ENCODE measurements around the gene IL12RB1.

DNA sequence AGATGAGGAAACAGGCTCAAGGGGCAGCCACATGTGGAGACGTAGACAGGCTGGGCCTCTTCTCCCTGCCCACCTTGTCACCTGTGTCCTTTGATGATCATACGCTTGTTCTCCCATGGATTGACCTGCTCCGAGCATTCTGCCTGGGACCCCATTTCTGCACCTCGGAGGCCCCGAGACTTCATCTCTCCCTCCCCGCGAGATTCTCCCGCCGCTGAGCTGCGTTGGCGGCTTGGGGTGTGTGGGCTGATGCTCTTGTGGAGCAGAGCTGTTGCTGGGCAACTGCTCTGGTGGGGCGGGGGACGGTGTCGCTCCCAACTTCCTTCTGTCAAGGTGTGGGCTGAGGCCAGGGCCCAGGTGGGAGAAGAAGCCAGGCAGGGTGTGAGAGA is 33.0 kb upstream of the IL12RB1 start:
- TF ChIP-seq FOXA1 (IDR thresholded peaks at IDR 0.05) = no peak
- TF ChIP-seq TARDBP (IDR thresholded peaks at IDR 0.05) = no peak
- no peak for TF ChIP-seq SUZ12 (IDR thresholded peaks at IDR 0.05)
- no peak for TF ChIP-seq NFRKB (IDR thresholded peaks at IDR 0.05)
- no peak for TF ChIP-seq HDGF (IDR thresholded peaks at IDR 0.05; ENCODE audit: borderline replicate concordance)
- no peak for TF ChIP-seq FOXM1 (IDR thresholded peaks at IDR 0.05; ENCODE audit: borderline replicate concordance)
- no peak for TF ChIP-seq ELF4 (IDR thresholded peaks at IDR 0.05)
- TF ChIP-seq LEF1 (IDR thresholded peaks at IDR 0.05; ENCODE audit: borderline replicate concordance) = no peak

Measured in HEK293T (cell line).